BE2C (cell line): ENCODE data around the gene NAV2.

Experiments
- DNase-seq: peaks from one replicate; pipeline ENCODE4 v3.0.0-alpha.2; 2020
- H3K27me3 ChIP-seq: fragments of 250-450 bp; sonication (Bioruptor Pico); 2 replicates; pipeline ENCODE4 v1.5.1; 2020; ENCODE audit warnings: mild to moderate bottlenecking
- H3K36me3 ChIP-seq: fragments of 250-450 bp; sonication (Bioruptor Pico); 2 replicates; pipeline ENCODE4 v1.5.1; 2020; ENCODE audit warnings: mild to moderate bottlenecking
- H3K4me1 ChIP-seq: fragments of 250-450 bp; sonication (Bioruptor Pico); 2 replicates; pipeline ENCODE4 v1.5.1; 2020
- H3K4me3 ChIP-seq: 2 replicates; pipeline ENCODE4 v1.5.1; 2011; ENCODE audit warnings: low read depth, low read length
- H3K9me3 ChIP-seq: fragments of 250-450 bp; sonication (Bioruptor Pico); 2 replicates; pipeline ENCODE4 v1.5.1; 2020
- CTCF ChIP-seq: IDR thresholded peaks from 2 replicates; pipeline ENCODE4 v1.5.1; 2012; ENCODE audit warnings: mild to moderate bottlenecking, low read depth, low read length

The NAV2 gene

GRCh38 chr11:19869466-19869865, 156.8 kb downstream of the NAV2 start:
- no peaks in the 10 kb centered on the region for H3K27me3 ChIP-seq
- no peaks in the 10 kb centered on the region for H3K36me3 ChIP-seq
- no peaks in the 10 kb centered on the region for H3K4me1 ChIP-seq
- TF ChIP-seq CTCF, result no peak
- no peak for DNase-seq
- H3K9me3 ChIP-seq, result no peaks in the 10 kb centered on the region
- no peak overlapping the region for H3K4me3 ChIP-seq

GRCh38 chr11:19869946-19870589, 157.4 kb downstream of the NAV2 start:
- DNase-seq, result no peak
- Histone ChIP-seq H3K27me3 (no peaks in the 10 kb centered on the region), H3K4me3 (no peak overlapping the region), H3K36me3 (no peaks in the 10 kb centered on the region), H3K4me1 (no peaks in the 10 kb centered on the region), H3K9me3 (no peaks in the 10 kb centered on the region)
- no peak for TF ChIP-seq CTCF

- H3K27me3 ChIP-seq, result no peaks in the 10 kb centered on the region
- no peak overlapping the region for H3K4me3 ChIP-seq
- H3K4me1 ChIP-seq, result no peaks in the 10 kb centered on the region
- no peak for DNase-seq
- no peaks in the 10 kb centered on the region for H3K9me3 ChIP-seq
- TF ChIP-seq CTCF, result no peak
- no peaks in the 10 kb centered on the region for H3K36me3 ChIP-seq
Measured at GRCh38 chr11:19871531-19871930, 158.9 kb downstream of the NAV2 start.

- H3K9me3 ChIP-seq, result no peaks in the 10 kb centered on the region
- H3K4me1 ChIP-seq, result no peaks in the 10 kb centered on the region
- no peak overlapping the region for H3K4me3 ChIP-seq
- no peaks in the 10 kb centered on the region for H3K27me3 ChIP-seq
- TF ChIP-seq CTCF, result no peak
- H3K36me3 ChIP-seq, result no peaks in the 10 kb centered on the region
- no peak for DNase-seq
Measured at GRCh38 chr11:19872512-19873145, 160.0 kb downstream of the NAV2 start.

GRCh38 chr11:19873730-19874129, 161.1 kb downstream of the NAV2 start:
- Histone ChIP-seq H3K27me3 (no peaks in the 10 kb centered on the region), H3K36me3 (no peaks in the 10 kb centered on the region), H3K4me3 (no peak overlapping the region), H3K4me1 (no peaks in the 10 kb centered on the region), H3K9me3 (no peaks in the 10 kb centered on the region)
- no peak for TF ChIP-seq CTCF
- DNase-seq, result no peak

GRCh38 chr11:19874266-19874665, 161.6 kb downstream of the NAV2 start:
- no peak for TF ChIP-seq CTCF
- H3K9me3 ChIP-seq, result no peaks in the 10 kb centered on the region
- H3K36me3 ChIP-seq, result no peaks in the 10 kb centered on the region
- no peak overlapping the region for H3K4me3 ChIP-seq
- no peaks in the 10 kb centered on the region for H3K4me1 ChIP-seq
- no peaks in the 10 kb centered on the region for H3K27me3 ChIP-seq
- DNase-seq, result no peak
